ENCODE measurements around the gene SETBP1. TPM values are rescaled to one million over a fixed set of nuclear protein-coding genes. Genes with fewer than 3 reads are reported as not detected.

Gene SETBP1
- total and polyA plus RNA-seq, 2 donors from 2014 or later, result 2.7 to 71.7 TPM

- H3K4me3 ChIP-seq (ENCODE audit: low read length in 3 of 3), result no peak overlapping the region
- no peak overlapping the region for H3K9ac ChIP-seq (ENCODE audit: low read length in 3 of 3)
- H3K9me3 ChIP-seq (ENCODE audit: control insufficient read depth in 2 of 3, insufficient read depth in 1 of 3, low read length in 3 of 3), result no peaks in the 10 kb centered on the region
- H3K4me1 ChIP-seq (ENCODE audit: control insufficient read depth in 2 of 3, insufficient read depth in 2 of 3, low read depth in 1 of 3, low read length in 3 of 3), result peaks cover 0 to 23% (median 7%) of the 10 kb centered on the region in 3 donors
- no peaks in the 10 kb centered on the region for H3K27me3 ChIP-seq (ENCODE audit: control insufficient read depth, insufficient read depth, low read length)
- intact Hi-C loops (cut with DNase I), result no loop called here
- DNase-seq, result no peak
- H3K27ac ChIP-seq (ENCODE audit: low read depth in 2 of 2, low read length in 2 of 2), result no peak overlapping the region
- FAIRE-seq, result no peak
- H3K36me3 ChIP-seq (ENCODE audit: control insufficient read depth in 2 of 3, insufficient read depth in 3 of 3, low read length in 3 of 3), result peaks cover 0 to 15% (median 9%) of the 10 kb centered on the region in 3 donors
- TF ChIP-seq CTCF (IDR thresholded peaks at IDR 0.05; ENCODE audit: borderline replicate concordance, extremely low read depth, insufficient read depth), result no peak
Observed at GRCh38 chr18:44946529-44947113, 265.9 kb downstream of the SETBP1 start.

GRCh38 chr18:44949967-44950366 is 269.3 kb downstream of the SETBP1 start:
- Histone ChIP-seq H3K4me3 (ENCODE audit: low read length in 3 of 3) (no peak overlapping the region), H3K36me3 (ENCODE audit: control insufficient read depth in 2 of 3, insufficient read depth in 3 of 3, low read length in 3 of 3) (peaks cover 0 to 26% (median 16%) of the 10 kb centered on the region in 3 donors), H3K27ac (ENCODE audit: low read depth in 2 of 2, low read length in 2 of 2) (no peak overlapping the region), H3K9ac (ENCODE audit: low read length in 3 of 3) (no peak overlapping the region), H3K27me3 (ENCODE audit: control insufficient read depth, insufficient read depth, low read length) (no peaks in the 10 kb centered on the region), H3K4me1 (ENCODE audit: control insufficient read depth in 2 of 3, insufficient read depth in 2 of 3, low read depth in 1 of 3, low read length in 3 of 3) (peaks cover 0 to 9% (median 0%) of the 10 kb centered on the region in 3 donors), H3K9me3 (ENCODE audit: control insufficient read depth in 2 of 3, insufficient read depth in 1 of 3, low read length in 3 of 3) (no peaks in the 10 kb centered on the region)
- FAIRE-seq (no peak), DNase-seq (no peak)
- intact Hi-C loops (cut with DNase I), result no loop called here
- no peak for TF ChIP-seq CTCF (IDR thresholded peaks at IDR 0.05; ENCODE audit: borderline replicate concordance, extremely low read depth, insufficient read depth)

- Histone ChIP-seq H3K4me1 (ENCODE audit: control insufficient read depth in 2 of 3, insufficient read depth in 2 of 3, low read depth in 1 of 3, low read length in 3 of 3) (peaks cover 0 to 4% (median 0%) of the 10 kb centered on the region in 3 donors), H3K36me3 (ENCODE audit: control insufficient read depth in 2 of 3, insufficient read depth in 3 of 3, low read length in 3 of 3) (peaks cover 0 to 26% (median 18%) of the 10 kb centered on the region in 3 donors), H3K27ac (ENCODE audit: low read depth in 2 of 2, low read length in 2 of 2) (no peak overlapping the region), H3K9me3 (ENCODE audit: control insufficient read depth in 2 of 3, insufficient read depth in 1 of 3, low read length in 3 of 3) (no peaks in the 10 kb centered on the region), H3K4me3 (ENCODE audit: low read length in 3 of 3) (no peak overlapping the region), H3K27me3 (ENCODE audit: control insufficient read depth, insufficient read depth, low read length) (no peaks in the 10 kb centered on the region), H3K9ac (ENCODE audit: low read length in 3 of 3) (no peak overlapping the region)
- no peak for DNase-seq
- no peak for TF ChIP-seq CTCF (IDR thresholded peaks at IDR 0.05; ENCODE audit: borderline replicate concordance, extremely low read depth, insufficient read depth)
- FAIRE-seq, result no peak
- intact Hi-C loops (cut with DNase I), result no loop called here
Observed at GRCh38 chr18:44950685-44951195, 270.1 kb downstream of the SETBP1 start.

All from kidney (tissue), 14 donors.